Urinary bladder (tissue), 4 donors: ENCODE results near the gene SRD5A1. TPM values are rescaled to one million over a fixed set of nuclear protein-coding genes. Genes with fewer than 3 reads are reported as not detected.

ENCODE experiments used
- DNase-seq: peaks from one replicate; pipeline ENCODE4 v3.0.0-alpha.2; 2015; ENCODE audit errors: extremely low spot score
- H3K27ac ChIP-seq: one replicate; pipeline ENCODE4 v1.5.1; 2013; ENCODE audit warnings: low read depth, mild to moderate bottlenecking, moderate library complexity
- H3K36me3 ChIP-seq: one replicate; pipeline ENCODE4 v1.6.1; 2013; ENCODE audit warnings: mild to moderate bottlenecking, moderate library complexity; ENCODE audit not compliant: insufficient read depth
- H3K4me1 ChIP-seq: one replicate; pipeline ENCODE4 v1.6.1; 2013; ENCODE audit warnings: mild to moderate bottlenecking, moderate library complexity; ENCODE audit not compliant: insufficient read depth
- H3K4me3 ChIP-seq: one replicate; pipeline ENCODE4 v1.5.1; 2013; ENCODE audit warnings: low read depth, low read length
- WGBS: extraction: QIAGEN DNeasy Blood & Tissue Kit; methylation state at CpG from one replicate; pipeline ENCODE4 v1.1.7; 2013; 5-methylcytosine and 5-hydroxymethylcytosine counted together
- polyA plus RNA-seq: library from polyadenylated mRNA; stranded (reverse); fragments of 200-250 nt; gene quantifications from one replicate; pipeline ENCODE4 v1.2.3, GENCODE V29; 2013
- total RNA-seq: library from RNA; depleted of rRNA; stranded (reverse); fragments of >200 nt; gene quantifications from one replicate; pipeline ENCODE4 v1.2.3, GENCODE V29; 2014
- donor health status: healthy with polysubstance abuse.
- donor health status: healthy.

Gene SRD5A1
- total and polyA plus RNA-seq, 2 donors = 6.5 to 6.6 TPM

DNA sequence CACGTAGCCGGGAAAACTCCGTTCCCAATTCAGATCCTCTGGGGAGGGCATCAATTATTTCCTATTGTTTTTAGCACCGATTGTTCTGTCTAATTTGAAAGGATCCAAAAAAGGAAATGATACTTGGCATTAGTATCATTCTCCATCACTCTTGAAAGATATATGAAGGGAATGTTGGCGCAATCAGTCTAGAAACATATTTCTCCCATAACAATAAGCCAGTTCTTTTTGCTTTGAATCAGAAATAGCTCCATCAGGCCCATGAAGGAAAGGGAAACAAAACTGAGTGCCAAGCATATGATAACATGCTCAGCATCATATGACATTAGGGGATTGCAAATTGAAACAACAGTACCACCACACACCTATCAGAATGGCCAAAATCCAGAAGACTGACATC lies 39.8 kb downstream of the SRD5A1 start:
- DNase-seq = no peak
- no peaks in the 10 kb centered on the region for H3K36me3 ChIP-seq
- no peaks in the 10 kb centered on the region for H3K4me1 ChIP-seq
- H3K4me3 ChIP-seq = no peak overlapping the region
- 91% methylated on average over 5 of the region's 5 CpGs for WGBS
- no peak overlapping the region for H3K27ac ChIP-seq

DNA sequence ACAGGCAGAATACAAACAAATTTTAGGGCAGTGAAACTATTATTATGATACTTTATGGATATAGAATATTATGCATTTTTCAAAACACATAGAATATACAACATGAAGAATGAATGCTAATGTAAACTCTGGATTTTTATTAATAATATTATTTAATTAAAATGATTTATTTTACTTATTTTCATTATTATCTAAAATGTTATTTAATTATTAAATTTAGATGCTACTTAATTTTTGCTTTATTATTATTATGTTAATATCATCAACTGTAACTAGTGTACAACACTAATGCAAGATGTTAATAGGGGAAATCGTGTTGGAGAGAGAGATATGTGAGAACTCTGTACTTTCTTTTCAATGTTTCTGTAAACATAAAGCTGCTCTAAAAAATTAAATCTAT lies 40.7 kb downstream of the SRD5A1 start:
- no peak for DNase-seq

DNA sequence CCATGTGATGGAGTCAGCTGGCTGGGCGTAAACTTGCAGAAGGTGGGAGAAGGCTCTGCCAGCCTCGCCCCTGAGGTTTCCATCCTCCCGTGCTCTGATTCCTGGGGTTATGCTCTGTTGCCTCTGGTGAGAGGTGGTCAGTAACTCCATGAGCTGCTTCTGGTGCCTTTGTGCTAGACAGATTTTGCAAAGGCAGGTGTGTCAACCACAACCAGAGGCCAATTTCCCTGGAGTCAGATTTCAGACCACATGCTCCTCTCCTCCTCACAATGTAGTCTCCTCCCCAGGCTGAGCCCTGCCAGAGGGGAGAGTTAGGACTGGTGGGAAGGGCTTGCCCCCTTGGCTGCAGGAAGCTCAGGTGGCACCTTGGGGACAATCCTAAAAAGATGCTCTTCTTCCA lies 41.2 kb downstream of the SRD5A1 start:
- H3K36me3 ChIP-seq = no peaks in the 10 kb centered on the region
- no peak overlapping the region for H3K27ac ChIP-seq
- no peaks in the 10 kb centered on the region for H3K4me1 ChIP-seq
- 97% methylated on average over 3 of the region's 3 CpGs for WGBS
- no peak for DNase-seq
- no peak overlapping the region for H3K4me3 ChIP-seq

More for the DNA sequence above, 40.7 kb downstream of the SRD5A1 start:
- H3K27ac ChIP-seq = no peak overlapping the region
- WGBS = 99% methylated on average over 1 of the region's 1 CpG
- no peak overlapping the region for H3K4me3 ChIP-seq
- H3K36me3 ChIP-seq = no peaks in the 10 kb centered on the region
- H3K4me1 ChIP-seq = no peaks in the 10 kb centered on the region

DNA sequence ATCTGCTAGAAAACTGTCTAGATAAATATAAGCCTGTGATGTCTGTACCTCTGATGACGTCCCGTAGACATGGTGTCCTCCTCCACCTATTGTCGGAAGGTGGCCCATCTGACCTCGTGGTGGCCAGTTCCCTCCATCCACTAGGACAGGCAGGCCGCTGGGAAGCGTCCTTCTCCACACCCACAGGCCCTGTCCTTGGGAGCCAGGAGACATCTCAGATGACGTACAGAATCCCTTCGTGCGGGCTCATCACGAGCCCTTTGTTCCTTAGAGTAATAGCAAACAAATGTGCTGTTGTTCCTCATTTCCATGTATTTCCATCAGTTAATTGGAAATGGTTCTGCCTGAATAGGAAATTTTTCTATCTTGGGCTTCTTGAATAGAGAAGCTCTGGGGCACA lies 41.6 kb downstream of the SRD5A1 start:
- no peaks in the 10 kb centered on the region for H3K36me3 ChIP-seq
- 92% methylated on average over 10 of the region's 10 CpGs for WGBS
- no peak overlapping the region for H3K4me3 ChIP-seq
- H3K27ac ChIP-seq = no peak overlapping the region
- H3K4me1 ChIP-seq = no peaks in the 10 kb centered on the region
- DNase-seq = no peak

DNA sequence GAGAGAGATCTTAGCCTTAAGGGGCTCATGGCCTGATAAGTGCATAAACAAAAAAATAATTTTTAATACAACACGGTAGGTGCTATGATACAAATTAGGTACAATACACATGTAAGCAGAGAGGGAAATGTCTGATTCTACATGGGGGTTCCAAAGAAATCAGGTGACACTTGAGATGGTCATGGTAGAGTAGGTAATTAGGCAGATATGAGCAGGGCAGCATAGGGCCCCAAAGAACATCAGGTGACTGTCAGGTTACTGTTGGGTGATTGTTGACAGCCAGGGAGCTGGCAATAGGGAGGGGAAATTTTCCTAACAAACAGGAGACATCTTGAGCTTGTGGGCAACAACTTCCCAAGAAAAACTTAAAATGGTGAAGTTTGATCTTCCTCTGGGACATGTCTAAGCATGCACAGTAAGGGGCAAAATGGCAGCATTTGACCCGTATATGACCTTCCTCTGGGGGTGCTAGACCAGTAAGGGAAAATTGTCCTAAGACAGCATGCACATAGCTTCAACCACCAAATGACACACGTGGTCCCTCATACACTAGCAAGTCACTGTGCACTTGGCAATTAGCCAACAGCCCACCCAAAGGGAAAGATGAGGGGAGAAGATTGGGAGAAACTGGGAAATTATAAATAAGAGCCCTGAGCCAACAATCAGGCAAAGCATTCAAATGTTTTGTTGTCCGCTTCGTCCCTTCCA lies 42.7 kb downstream of the SRD5A1 start:
- Histone ChIP-seq H3K27ac (no peak overlapping the region), H3K4me1 (no peaks in the 10 kb centered on the region), H3K36me3 (no peaks in the 10 kb centered on the region), H3K4me3 (no peak overlapping the region)
- WGBS = 92% methylated on average over 5 of the region's 5 CpGs
- no peak for DNase-seq

DNA sequence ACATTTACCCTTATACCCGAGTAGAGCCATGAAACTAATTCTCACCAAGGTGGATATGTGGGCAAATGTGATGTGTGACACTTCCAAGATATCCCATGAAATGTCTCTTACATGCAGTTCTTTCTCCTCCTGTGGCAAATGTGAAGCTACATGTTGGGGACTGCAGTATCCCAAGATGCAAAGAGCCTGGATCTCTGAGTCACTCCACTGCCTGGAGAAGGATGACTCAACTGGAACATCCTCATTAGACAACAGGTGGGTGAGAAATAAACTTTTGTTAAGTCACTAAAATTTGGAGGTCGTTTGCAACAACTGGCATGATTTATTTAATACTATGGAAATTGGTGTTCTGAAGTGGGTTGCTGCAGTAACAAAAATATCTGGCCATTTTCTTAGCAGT lies 43.5 kb downstream of the SRD5A1 start:
- Histone ChIP-seq H3K36me3 (no peaks in the 10 kb centered on the region), H3K4me3 (no peak overlapping the region), H3K4me1 (no peaks in the 10 kb centered on the region), H3K27ac (no peak overlapping the region)
- no peak for DNase-seq
- WGBS = 75% methylated on average over 2 of the region's 2 CpGs

DNA sequence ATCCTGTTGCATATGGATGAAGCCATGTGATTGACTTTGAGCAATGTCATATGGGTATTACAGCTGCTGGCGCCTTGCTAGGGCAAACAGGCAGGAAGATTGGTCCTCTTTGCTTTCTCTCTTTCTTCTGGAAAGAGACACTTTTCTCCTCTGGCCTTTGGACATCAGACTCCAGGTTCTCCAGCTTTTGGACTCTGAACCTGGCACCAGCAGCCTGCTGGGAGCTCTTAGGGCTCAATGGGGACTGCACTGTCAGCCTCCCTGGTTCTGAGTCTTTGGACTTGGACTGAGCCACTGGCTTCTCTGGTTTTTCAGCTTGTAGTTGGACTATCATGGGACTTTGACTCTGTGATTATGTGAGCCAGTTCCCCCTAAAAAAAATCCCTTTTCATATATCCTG lies 45.1 kb downstream of the SRD5A1 start:
- no peaks in the 10 kb centered on the region for H3K36me3 ChIP-seq
- H3K4me3 ChIP-seq = no peak overlapping the region
- no peak for DNase-seq
- 84% methylated on average over 1 of the region's 1 CpG for WGBS
- no peak overlapping the region for H3K27ac ChIP-seq
- no peaks in the 10 kb centered on the region for H3K4me1 ChIP-seq

DNA sequence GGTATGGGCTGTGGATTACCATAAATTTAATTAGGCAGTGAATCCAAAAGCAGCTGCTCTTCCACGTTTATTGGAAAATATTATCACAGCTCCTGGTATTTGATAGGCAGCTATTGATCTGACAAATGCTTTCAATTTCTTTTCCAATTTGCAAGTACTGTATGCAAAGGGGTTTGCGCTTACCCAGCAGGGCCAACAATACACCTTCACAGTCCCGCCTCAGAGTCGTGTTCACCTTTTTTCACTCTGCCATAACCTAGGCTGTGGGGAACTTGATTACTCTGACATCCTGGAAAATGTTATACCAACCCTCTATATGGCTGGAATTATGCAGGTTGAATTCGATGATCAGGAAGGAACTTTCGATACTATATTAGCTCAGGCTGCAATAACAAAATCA lies 47.7 kb downstream of the SRD5A1 start:
- no peak for DNase-seq
- Histone ChIP-seq H3K36me3 (no peaks in the 10 kb centered on the region), H3K27ac (no peak overlapping the region), H3K4me3 (no peak overlapping the region), H3K4me1 (no peaks in the 10 kb centered on the region)
- 62% methylated on average over 6 of the region's 6 CpGs for WGBS

DNA sequence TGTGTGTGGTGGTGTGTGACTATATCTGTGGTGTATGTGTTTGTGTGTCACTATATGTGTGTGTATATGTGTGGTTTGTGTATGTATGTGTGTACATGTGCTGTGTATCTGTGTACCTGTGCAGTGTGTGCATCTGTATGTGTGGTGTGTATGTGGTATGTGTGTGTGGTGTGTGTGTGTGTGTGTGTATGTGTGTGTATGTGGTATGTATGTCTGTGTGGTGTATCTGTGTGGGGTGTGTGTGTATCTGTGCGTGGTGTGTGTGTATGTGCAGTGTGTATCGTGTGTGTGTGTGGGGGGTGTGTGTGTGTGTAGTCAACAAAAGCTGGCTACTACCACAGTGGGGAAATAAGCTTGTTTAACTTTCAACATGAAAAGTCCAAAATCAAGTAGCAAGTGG lies 48.4 kb downstream of the SRD5A1 start:
- Histone ChIP-seq H3K27ac (no peak overlapping the region), H3K36me3 (no peaks in the 10 kb centered on the region), H3K4me3 (no peak overlapping the region), H3K4me1 (no peaks in the 10 kb centered on the region)
- no peak for DNase-seq
- WGBS = 44% methylated on average over 2 of the region's 2 CpGs

DNA sequence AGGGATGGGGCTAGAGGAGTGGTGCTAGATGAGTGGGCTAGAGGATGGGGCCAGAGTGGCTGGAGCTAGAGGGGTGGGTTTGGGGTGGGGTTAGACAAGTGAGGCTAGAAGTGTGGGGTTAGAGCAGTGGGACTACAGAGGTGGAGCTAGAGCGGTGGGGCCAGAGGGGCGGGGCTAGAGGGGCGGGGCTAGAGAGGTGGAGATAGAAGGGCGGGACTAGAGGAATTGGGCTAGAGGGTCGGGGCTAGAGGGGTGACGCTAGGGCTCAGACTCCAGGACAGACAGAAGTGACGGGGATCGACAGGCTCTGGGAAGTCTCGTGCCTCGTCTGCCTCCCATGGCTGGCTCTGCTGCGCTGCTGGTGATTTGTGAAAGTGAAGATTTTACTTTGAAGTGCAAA lies 49.0 kb downstream of the SRD5A1 start:
- H3K27ac ChIP-seq = no peak overlapping the region
- H3K4me3 ChIP-seq = no peak overlapping the region
- WGBS = 45% methylated on average over 11 of the region's 11 CpGs
- DNase-seq = no peak
- no peaks in the 10 kb centered on the region for H3K4me1 ChIP-seq
- H3K36me3 ChIP-seq = no peaks in the 10 kb centered on the region

DNA sequence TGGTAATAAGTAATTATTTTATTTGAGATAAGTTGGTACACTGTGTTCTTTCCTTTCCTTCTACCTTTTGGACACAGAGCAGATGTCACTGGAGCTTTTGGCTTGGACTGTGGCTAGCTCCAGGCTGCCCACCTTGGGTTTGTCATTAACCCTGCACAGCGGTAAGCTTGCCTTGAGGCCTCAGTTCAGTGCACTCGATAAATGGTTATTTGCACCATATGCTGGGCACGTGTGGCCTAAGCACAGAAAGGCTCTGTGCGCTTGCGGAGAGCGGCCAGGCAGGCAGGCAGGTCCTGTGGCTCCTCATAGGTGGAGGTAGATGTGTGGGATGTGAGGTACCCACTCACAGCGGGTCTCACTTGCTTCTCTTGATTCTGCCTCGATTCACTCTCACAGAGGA lies 50.0 kb downstream of the SRD5A1 start:
- no peaks in the 10 kb centered on the region for H3K4me1 ChIP-seq
- no peak overlapping the region for H3K4me3 ChIP-seq
- WGBS = 86% methylated on average over 8 of the region's 8 CpGs
- DNase-seq = no peak
- no peaks in the 10 kb centered on the region for H3K36me3 ChIP-seq
- H3K27ac ChIP-seq = no peak overlapping the region

DNA sequence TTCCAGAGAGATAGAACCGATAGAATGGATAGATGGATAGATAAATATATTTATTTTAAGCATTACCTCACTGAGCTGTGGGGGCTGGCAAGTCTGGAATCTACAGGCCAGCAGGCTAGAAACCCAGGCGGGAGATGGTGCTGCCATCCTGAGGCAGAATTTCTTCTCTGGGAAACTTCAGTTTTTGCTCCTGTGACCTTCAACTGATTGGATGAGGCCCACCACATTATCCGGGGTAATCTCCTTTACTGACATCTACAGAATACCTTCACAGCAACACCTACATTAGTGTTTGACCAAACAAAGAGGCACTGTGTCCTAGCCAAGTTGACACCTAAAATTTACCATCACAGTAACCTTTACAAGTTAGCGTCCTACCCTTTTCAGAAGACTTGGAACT lies 50.8 kb downstream of the SRD5A1 start:
- WGBS = 85% methylated on average over 4 of the region's 4 CpGs
- H3K4me3 ChIP-seq = no peak overlapping the region

DNA sequence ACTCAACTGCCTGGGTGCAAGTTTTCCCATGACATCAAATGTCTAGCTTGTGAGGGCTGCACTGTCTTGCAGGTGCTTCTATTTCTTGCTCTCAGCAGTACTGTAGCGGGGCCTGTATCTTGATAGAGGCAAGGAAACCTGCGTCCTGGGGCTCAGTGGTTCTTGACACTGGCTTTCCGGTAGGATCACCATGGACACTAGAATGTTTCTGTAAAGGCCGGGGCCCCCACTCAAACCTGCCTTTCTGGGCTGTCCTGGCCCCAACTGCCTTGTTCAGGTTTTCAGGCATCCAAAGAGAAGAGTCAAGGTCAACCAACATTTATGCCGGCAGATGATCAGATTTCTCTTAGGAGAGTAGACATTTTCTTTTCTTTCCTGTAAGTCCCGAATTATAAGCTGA lies 53.3 kb downstream of the SRD5A1 start:
- no peak overlapping the region for H3K4me3 ChIP-seq
- no peak for DNase-seq
- no peaks in the 10 kb centered on the region for H3K4me1 ChIP-seq
- H3K27ac ChIP-seq = no peak overlapping the region
- H3K36me3 ChIP-seq = no peaks in the 10 kb centered on the region
- WGBS = 49% methylated on average over 6 of the region's 6 CpGs

More for the DNA sequence above, 50.8 kb downstream of the SRD5A1 start:
- no peak for DNase-seq
- Histone ChIP-seq H3K27ac (no peak overlapping the region), H3K36me3 (no peaks in the 10 kb centered on the region), H3K4me1 (no peaks in the 10 kb centered on the region)

DNA sequence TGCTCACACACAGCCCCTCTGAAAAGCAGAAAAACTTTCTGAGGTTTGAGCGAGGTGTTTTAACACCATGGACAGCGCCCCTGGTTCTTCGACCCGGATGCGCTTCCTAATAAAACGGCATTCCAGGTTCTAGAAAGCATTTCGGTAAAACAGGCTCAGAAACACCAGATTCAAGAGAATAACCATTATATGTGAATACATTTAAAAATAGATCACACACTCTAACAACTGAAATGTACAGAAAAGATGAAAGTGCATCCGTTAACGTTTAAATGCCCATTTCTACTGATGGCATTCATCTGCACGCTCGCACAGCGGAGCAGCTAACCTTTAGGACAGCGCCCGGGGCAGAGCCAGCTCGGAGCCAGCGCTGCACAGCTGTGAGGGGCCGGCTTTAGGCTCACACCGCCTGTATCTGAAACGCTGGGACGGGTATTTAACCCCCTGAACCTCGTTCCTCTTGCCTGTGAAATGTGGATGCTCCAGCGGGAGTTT lies 53.7 kb downstream of the SRD5A1 start:
- 2% methylated on average over 22 of the region's 22 CpGs for WGBS
- DNase-seq = peak; percentile 26
- Histone ChIP-seq H3K36me3 (no peaks in the 10 kb centered on the region), H3K4me1 (no peaks in the 10 kb centered on the region), H3K4me3 (no peak overlapping the region), H3K27ac (no peak overlapping the region)

DNA sequence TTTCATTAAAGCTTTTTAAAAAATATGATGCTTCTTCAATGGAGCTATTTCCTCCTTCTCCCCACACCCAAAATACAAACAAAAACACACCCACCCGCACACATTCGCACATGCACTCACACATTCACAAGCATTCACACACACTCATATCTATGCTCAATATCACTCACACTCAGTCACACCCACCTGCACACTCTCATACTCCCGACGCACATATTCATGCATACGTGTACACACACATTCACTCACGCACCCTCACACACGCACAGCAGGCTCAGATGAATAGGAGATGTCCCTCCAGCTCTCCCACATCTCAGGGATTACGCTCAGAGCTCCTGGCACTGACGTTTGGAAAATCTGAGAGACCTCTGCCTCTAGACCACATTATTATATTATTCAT lies 54.3 kb downstream of the SRD5A1 start:
- Histone ChIP-seq H3K27ac (no peak overlapping the region), H3K4me1 (no peaks in the 10 kb centered on the region), H3K36me3 (no peaks in the 10 kb centered on the region), H3K4me3 (no peak overlapping the region)
- no peak for DNase-seq
- 73% methylated on average over 9 of the region's 9 CpGs for WGBS
